ENCODE results near the gene ADAMTS15. TPM values are rescaled to one million over a fixed set of nuclear protein-coding genes. Genes with fewer than 3 reads are reported as not detected.
A peak's percentile ranks its signal among the peaks of the same experiment; 100 is the strongest.

The ADAMTS15 gene
- total RNA-seq, result 10 to 100 TPM in 3 of 4 donors, 1 to 10 TPM in 1; 6.6 to 11.4 (median 10.3) TPM

GRCh38 chr11:130448416-130449309, at the start of gene ADAMTS15:
Gene ADAMTS15, plus strand, starts transcription at chr11:130448645. Its CDS starts 329 bp downstream, at chr11:130448974.
- peak within 1 kb of the TSS; percentile 59 to 74 (median 66) for H3K4me3 ChIP-seq
- peaks cover 35 to 54% (median 48%) of the 10 kb centered on the region in 4 donors for H3K4me1 ChIP-seq
- intact Hi-C loops (cut with DNase I), result no loop called here
- H3K27ac ChIP-seq (replicated peaks in 1 of 4), result peak within 1 kb of the TSS; percentile 79 to 86 (median 80)
- TF ChIP-seq EP300 (IDR thresholded peaks at IDR 0.05), result no peak
- peak; percentile 67 to 85 for TF ChIP-seq POLR2AphosphoS5 (IDR thresholded peaks at IDR 0.05)
- TF ChIP-seq POLR2A (IDR thresholded peaks at IDR 0.05; ENCODE audit: low read depth), result peak; percentile 18
- no peak for TF ChIP-seq CTCF (IDR thresholded peaks at IDR 0.05)
- DNase-seq (ENCODE audit: extremely low spot score), result peak; percentile 95
- H3K27me3 ChIP-seq, result peaks cover 0 to 16% (median 0%) of the 10 kb centered on the region in 4 donors
- no peaks in the 10 kb centered on the region for H3K9me3 ChIP-seq
- WGBS, result 1% methylated on average over 23 of the region's 75 CpGs
- no peaks in the 10 kb centered on the region for H3K36me3 ChIP-seq

GRCh38 chr11:130399196-130399595, 49.2 kb upstream of the ADAMTS15 start:
- H3K4me1 ChIP-seq, result peaks cover 30 to 40% (median 40%) of the 10 kb centered on the region in 4 donors
- intact Hi-C loops (cut with DNase I), result no loop called here
- WGBS, result 91% methylated on average over 2 of the region's 2 CpGs

GRCh38 chr11:130400781-130401483, 47.5 kb upstream of the ADAMTS15 start:
- Histone ChIP-seq H3K4me1 (peaks cover 30 to 46% (median 41%) of the 10 kb centered on the region in 4 donors), H3K4me3 (no peak overlapping the region), H3K36me3 (peaks cover 0 to 8% (median 6%) of the 10 kb centered on the region in 4 donors), H3K9me3 (no peaks in the 10 kb centered on the region), H3K27ac (replicated peaks in 1 of 4) (peak overlapping the region; percentile 32 to 83 (median 68)), H3K27me3 (no peaks in the 10 kb centered on the region)
- DNase-seq (ENCODE audit: extremely low spot score), result no peak
- WGBS, result 49% methylated on average over 12 of the region's 13 CpGs
- no peak for TF ChIP-seq CTCF (IDR thresholded peaks at IDR 0.05)
- no peak for TF ChIP-seq POLR2AphosphoS5 (IDR thresholded peaks at IDR 0.05)
- no peak for TF ChIP-seq POLR2A (IDR thresholded peaks at IDR 0.05; ENCODE audit: low read depth)
- no peak for TF ChIP-seq EP300 (IDR thresholded peaks at IDR 0.05)
- intact Hi-C loops (cut with DNase I), result no loop called here

More at GRCh38 chr11:130399196-130399595, 49.2 kb upstream of the ADAMTS15 start:
- Histone ChIP-seq H3K27me3 (no peaks in the 10 kb centered on the region), H3K27ac (replicated peaks in 1 of 4) (no peak overlapping the region), H3K36me3 (no peaks in the 10 kb centered on the region), H3K4me3 (no peak overlapping the region), H3K9me3 (no peaks in the 10 kb centered on the region)
- no peak for DNase-seq (ENCODE audit: extremely low spot score)
- TF ChIP-seq CTCF (IDR thresholded peaks at IDR 0.05) (no peak), POLR2AphosphoS5 (IDR thresholded peaks at IDR 0.05) (no peak), POLR2A (IDR thresholded peaks at IDR 0.05; ENCODE audit: low read depth) (no peak), EP300 (IDR thresholded peaks at IDR 0.05) (no peak)

GRCh38 chr11:130402570-130402969, 45.9 kb upstream of the ADAMTS15 start:
- 47% methylated on average over 2 of the region's 2 CpGs for WGBS
- intact Hi-C loops (cut with DNase I), result no loop called here
- H3K27ac ChIP-seq (replicated peaks in 1 of 4), result peak overlapping the region; percentile 78 to 83 (median 82)

More at GRCh38 chr11:130402570-130402969, 45.9 kb upstream of the ADAMTS15 start:
- TF ChIP-seq CTCF (IDR thresholded peaks at IDR 0.05) (no peak), POLR2A (IDR thresholded peaks at IDR 0.05; ENCODE audit: low read depth) (no peak), POLR2AphosphoS5 (IDR thresholded peaks at IDR 0.05) (no peak), EP300 (IDR thresholded peaks at IDR 0.05) (no peak)
- no peaks in the 10 kb centered on the region for H3K9me3 ChIP-seq
- H3K36me3 ChIP-seq, result peaks cover 0 to 8% (median 6%) of the 10 kb centered on the region in 4 donors
- no peak for DNase-seq (ENCODE audit: extremely low spot score)
- H3K4me3 ChIP-seq, result no peak overlapping the region
- peaks cover 30 to 49% (median 42%) of the 10 kb centered on the region in 4 donors for H3K4me1 ChIP-seq
- no peaks in the 10 kb centered on the region for H3K27me3 ChIP-seq
